AG09309 (cell line): ENCODE results near the gene SLC25A23.
A peak's percentile ranks its signal among the peaks of the same experiment; 100 is the strongest.

ENCODE experiments used
- DNase-seq: peaks from one replicate; pipeline ENCODE4 v3.0.0-alpha.2; 2010; ENCODE audit warnings: low read depth
- H3K4me3 ChIP-seq: 2 replicates; pipeline ENCODE4 v1.5.1; 2011; ENCODE audit warnings: mild to moderate bottlenecking, low read depth, low read length, moderate library complexity; ENCODE audit not compliant: control insufficient read depth
- TF ChIP-seq, protein P1 (sequence below): IDR thresholded peaks from 2 replicates; pipeline ENCODE4 v1.5.1; 2011; ENCODE audit warnings: mild to moderate bottlenecking, low read depth, low read length, inconsistent platforms; ENCODE audit not compliant: insufficient read depth, control insufficient read depth; ENCODE audit errors: missing control alignments

SLC25A23 gene

GRCh38 chr19:6417713-6418561, 41.7 kb downstream of the SLC25A23 start:
- H3K4me3 ChIP-seq = no peak overlapping the region
- no peak for DNase-seq
- TF ChIP-seq, protein P1, sequence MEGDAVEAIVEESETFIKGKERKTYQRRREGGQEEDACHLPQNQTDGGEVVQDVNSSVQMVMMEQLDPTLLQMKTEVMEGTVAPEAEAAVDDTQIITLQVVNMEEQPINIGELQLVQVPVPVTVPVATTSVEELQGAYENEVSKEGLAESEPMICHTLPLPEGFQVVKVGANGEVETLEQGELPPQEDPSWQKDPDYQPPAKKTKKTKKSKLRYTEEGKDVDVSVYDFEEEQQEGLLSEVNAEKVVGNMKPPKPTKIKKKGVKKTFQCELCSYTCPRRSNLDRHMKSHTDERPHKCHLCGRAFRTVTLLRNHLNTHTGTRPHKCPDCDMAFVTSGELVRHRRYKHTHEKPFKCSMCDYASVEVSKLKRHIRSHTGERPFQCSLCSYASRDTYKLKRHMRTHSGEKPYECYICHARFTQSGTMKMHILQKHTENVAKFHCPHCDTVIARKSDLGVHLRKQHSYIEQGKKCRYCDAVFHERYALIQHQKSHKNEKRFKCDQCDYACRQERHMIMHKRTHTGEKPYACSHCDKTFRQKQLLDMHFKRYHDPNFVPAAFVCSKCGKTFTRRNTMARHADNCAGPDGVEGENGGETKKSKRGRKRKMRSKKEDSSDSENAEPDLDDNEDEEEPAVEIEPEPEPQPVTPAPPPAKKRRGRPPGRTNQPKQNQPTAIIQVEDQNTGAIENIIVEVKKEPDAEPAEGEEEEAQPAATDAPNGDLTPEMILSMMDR = peak; percentile 57

DNA sequence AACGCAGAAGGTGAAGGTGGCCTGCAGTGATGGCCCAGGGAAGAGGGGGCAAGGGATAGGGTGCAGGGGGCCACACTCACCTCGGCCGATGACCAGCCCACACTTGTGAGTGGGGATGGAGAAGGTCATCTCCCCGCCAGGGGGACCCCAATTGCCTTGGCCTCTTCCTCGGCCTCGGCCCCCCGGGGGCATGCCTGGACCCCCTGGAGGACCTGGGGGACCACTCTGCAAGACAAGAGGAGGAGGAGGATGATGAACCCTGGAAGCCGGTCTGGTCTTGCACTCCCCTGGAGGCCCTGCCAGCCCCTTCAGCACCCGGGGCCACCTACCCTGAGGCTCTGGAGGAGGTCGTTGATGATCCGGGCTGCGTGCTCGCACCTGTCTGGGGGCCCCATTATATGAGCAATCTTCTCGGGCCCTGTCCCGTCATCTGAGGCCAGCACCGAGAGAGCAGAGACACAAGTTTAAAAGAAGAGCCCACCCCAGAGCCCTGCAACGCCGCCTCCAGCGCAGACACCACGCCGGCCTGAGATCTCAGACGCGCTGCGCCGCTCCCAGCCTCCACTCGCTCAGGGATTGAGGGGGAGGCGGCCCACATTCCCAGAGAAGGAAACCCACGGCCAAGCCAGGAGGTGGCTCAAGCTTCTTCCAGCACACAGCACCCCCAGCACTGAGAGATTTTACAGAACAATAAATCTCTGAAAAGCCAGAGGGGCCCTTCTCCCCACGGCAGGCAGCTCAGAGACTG, 42.8 kb downstream of the SLC25A23 start:
- DNase-seq = no peak
- H3K4me3 ChIP-seq = no peak overlapping the region
- TF ChIP-seq, protein P1 = no peak

GRCh38 chr19:6415591-6416190, 43.9 kb downstream of the SLC25A23 start:
- no peak overlapping the region for H3K4me3 ChIP-seq
- DNase-seq = no peak
- TF ChIP-seq, protein P1 = no peak

GRCh38 chr19:6414793-6415590, 44.6 kb downstream of the SLC25A23 start:
- TF ChIP-seq, protein P1 = no peak
- no peak overlapping the region for H3K4me3 ChIP-seq
- DNase-seq = no peak

DNA sequence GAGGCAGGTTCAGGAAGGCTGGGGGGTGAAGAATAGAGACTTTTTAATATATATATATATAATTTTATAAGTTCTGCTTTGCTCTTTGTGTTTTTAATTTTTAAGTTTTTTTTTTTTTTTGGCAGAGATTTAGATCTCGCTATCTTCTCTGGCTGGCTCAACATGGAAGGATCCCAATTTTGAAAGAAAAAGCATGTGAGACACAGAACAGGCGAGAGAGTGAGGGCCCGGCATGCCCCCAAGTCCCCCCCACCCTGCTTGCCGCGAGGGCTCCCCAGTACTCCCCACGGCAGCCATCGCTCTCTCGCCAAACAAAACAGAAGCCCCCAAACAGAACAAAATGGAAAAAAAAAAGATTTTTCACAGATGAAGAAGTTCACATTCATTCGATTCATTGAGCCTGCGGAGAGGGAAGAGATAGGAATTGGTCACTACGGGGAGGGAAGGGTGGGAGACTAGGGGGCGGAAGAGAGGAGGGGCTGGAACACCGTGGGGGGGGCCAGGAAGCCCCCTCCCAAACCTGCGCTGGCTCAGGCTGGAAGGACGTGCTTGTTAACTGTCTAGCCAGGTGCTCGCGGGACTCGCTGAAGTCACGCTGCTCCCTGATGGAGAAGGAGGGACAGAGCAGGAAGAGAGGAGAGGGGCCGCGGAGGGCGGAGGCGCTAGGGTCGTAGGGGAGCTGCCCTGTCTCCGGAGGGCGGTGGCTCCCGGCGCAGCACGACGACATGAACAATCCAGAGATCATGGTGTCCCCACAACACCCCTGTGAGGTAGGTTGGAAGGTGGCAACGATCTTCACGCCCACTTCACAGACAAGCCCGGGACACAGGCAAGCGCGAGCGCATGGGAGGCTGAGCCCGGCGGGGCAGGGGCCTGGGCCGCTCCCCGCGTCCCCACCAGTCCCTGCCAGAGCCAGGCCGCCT, 45.6 kb downstream of the SLC25A23 start:
- TF ChIP-seq, protein P1 = no peak
- no peak overlapping the region for H3K4me3 ChIP-seq

DNA sequence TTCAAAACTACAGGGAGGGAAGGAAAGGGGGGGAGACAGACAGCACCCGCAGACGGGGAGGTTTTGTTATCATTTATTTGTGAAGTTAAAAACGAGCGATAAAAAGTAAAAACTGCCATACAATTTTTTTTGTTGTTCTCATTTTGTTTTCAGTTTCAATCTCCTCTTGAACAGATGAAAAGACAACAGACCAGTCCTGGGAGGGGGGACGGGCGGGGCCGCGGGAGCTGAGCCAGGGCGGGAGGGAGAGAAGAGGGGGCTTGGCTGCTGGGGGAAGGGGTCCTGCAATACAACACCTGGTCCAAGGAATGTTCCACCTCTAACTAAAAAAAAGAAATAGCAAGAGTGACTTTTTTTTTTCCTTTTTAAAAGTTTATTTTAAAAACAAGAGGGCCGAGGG, 46.3 kb downstream of the SLC25A23 start:
- no peak overlapping the region for H3K4me3 ChIP-seq
- DNase-seq = no peak
- TF ChIP-seq, protein P1 = no peak

More for the DNA sequence above, 45.6 kb downstream of the SLC25A23 start:
- DNase-seq = no peak
